Transverse colon (tissue), 4 donors: ENCODE measurements around the gene LPIN3. TPM values are rescaled to one million over a fixed set of nuclear protein-coding genes. Genes with fewer than 3 reads are reported as not detected.

Experiments
- DNase-seq: peaks from one replicate; pipeline ENCODE4 v3.0.0-alpha.2; 2019
- H3K27ac ChIP-seq, 4 donors: fragments of 200-600 bp; sonication (generic); 2 replicates each; pipeline ENCODE4 v1.5.1; 2016 to 2018; ENCODE audit warnings: inconsistent platforms in 4 of 4
- H3K27me3 ChIP-seq: fragments of 200-600 bp; sonication (generic); 2 replicates; pipeline ENCODE4 v1.5.1; 2017; ENCODE audit warnings: inconsistent platforms
- H3K36me3 ChIP-seq, 4 donors: fragments of 200-600 bp; sonication (generic); 2 replicates each; pipeline ENCODE4 v1.5.1; 2017 to 2019; ENCODE audit warnings: inconsistent platforms in 4 of 4
- H3K4me1 ChIP-seq, 4 donors: fragments of 200-600 bp; sonication (generic); 2 replicates each; pipeline ENCODE4 v1.5.1; 2017 to 2020; ENCODE audit warnings: inconsistent platforms in 4 of 4
- H3K4me3 ChIP-seq, 4 donors: fragments of 200-600 bp; sonication (generic); 1 replicate in 1 of 4; 2 replicates in 3 of 4; pipeline versions ENCODE4 v1.5.1 to v1.6.1; 2017 to 2019; ENCODE audit warnings: inconsistent platforms in 4 of 4
- H3K9me3 ChIP-seq, 2 donors: fragments of 200-600 bp; sonication (generic); 2 replicates each; pipeline ENCODE4 v1.5.1; 2017 to 2019; ENCODE audit warnings: inconsistent platforms in 2 of 2
- EP300 ChIP-seq: sonication (generic); formaldehyde crosslinking; IDR thresholded peaks from one replicate; pipeline ENCODE4 v1.6.1; 2017; ENCODE audit warnings: antibody characterized with exemption, low read depth
- POLR2A ChIP-seq: fragments of 450-650 bp; IDR thresholded peaks from one replicate; pipeline ENCODE4 v1.6.1; 2016; ENCODE audit warnings: antibody characterized with exemption, mild to moderate bottlenecking, moderate library complexity
- POLR2AphosphoS5 ChIP-seq, 3 donors: sonication (generic); formaldehyde crosslinking; IDR thresholded peaks; one replicate each; pipeline ENCODE4 v1.6.1; 2016; ENCODE audit warnings: antibody characterized with exemption in 3 of 3
- WGBS, 2 donors: methylation state at CpG; one replicate each; pipeline ENCODE4 v1.1.5; 2018; ENCODE audit warnings: low coverage in 1 of 2; 5-methylcytosine and 5-hydroxymethylcytosine counted together
- in situ Hi-C, 4 donors: fragments of 200-750 bp; cut with MboI; loops; one replicate each; pipeline versions ENCODE4 v1.15.0 to v1.15.1; 2017; ENCODE audit warnings: low sequenced_read_pairs in 3 of 4, low pct_ligation_motif_present in 1 of 4, low pct_unique_long_range_greater_than_20kb in 1 of 4
- intact Hi-C: fragments of 100-400 bp; cut with DNase I; formaldehyde crosslinking; loops from one replicate; pipeline ENCODE4 v1.15.1; 2023; ENCODE audit warnings: low total_unique reads
- total RNA-seq, 4 donors: library from RNA; depleted of rRNA; stranded (reverse); fragments of >200 nt; gene quantifications; one replicate each; pipeline ENCODE4 v1.1.0, GENCODE V29; 2016
- TF ChIP-seq, protein P1 (sequence below), 5 experiments: fragments of 200-600 bp in 3 of 5; fragments of 450-650 bp in 2 of 5; sonication (generic) in 3 of 5; IDR thresholded peaks; 1 replicate in 2 of 5; 2 replicates in 3 of 5; pipeline ENCODE4 v1.5.1; 2016 to 2017; ENCODE audit warnings: antibody characterized with exemption in 5 of 5, inconsistent platforms in 3 of 5, mild to moderate bottlenecking in 2 of 5, moderate library complexity in 1 of 5

LPIN3 gene
- total RNA-seq, 4 donors from 2014 or later: 96.9 to 263 (median 134) TPM

DNA sequence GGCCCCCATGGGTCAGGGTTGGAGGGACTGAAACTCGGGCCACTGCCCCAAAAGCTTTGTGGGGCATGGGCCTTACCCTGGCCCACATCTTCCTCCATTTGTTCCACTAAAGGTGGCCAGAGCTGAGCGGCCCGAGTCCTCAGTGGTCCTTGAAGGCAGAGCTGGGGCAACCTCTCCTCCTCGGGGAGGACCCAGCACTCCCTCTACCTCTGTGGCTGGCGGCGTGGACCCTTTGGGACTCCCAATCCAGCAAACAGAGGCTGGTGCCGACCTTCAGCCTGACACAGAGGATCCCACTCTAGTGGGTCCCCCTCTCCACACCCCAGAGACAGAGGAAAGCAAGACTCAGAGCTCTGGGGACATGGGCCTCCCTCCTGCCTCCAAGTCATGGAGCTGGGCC is 9.3 kb downstream of the LPIN3 start:
- no peak overlapping the region for H3K27ac ChIP-seq
- H3K36me3 ChIP-seq: peaks cover 0 to 7% (median 6%) of the 10 kb centered on the region in 4 donors
- H3K4me3 ChIP-seq: no peak overlapping the region
- intact Hi-C loops (loop anchor here (5.0 kb wide), 1 partner anchor 72 kb away; no protein-coding TSS in a partner anchor), in situ Hi-C loops (loop anchor here in 2 of 4 donors (25.0 kb wide), 2 partner anchors 363 to 388 kb away; no protein-coding TSS in a partner anchor)
- TF ChIP-seq POLR2A: no peak
- no peak for TF ChIP-seq POLR2AphosphoS5 (IDR thresholded peaks at IDR 0.05)
- TF ChIP-seq, protein P1, sequence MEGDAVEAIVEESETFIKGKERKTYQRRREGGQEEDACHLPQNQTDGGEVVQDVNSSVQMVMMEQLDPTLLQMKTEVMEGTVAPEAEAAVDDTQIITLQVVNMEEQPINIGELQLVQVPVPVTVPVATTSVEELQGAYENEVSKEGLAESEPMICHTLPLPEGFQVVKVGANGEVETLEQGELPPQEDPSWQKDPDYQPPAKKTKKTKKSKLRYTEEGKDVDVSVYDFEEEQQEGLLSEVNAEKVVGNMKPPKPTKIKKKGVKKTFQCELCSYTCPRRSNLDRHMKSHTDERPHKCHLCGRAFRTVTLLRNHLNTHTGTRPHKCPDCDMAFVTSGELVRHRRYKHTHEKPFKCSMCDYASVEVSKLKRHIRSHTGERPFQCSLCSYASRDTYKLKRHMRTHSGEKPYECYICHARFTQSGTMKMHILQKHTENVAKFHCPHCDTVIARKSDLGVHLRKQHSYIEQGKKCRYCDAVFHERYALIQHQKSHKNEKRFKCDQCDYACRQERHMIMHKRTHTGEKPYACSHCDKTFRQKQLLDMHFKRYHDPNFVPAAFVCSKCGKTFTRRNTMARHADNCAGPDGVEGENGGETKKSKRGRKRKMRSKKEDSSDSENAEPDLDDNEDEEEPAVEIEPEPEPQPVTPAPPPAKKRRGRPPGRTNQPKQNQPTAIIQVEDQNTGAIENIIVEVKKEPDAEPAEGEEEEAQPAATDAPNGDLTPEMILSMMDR (IDR thresholded peaks at IDR 0.05): no peak
- TF ChIP-seq EP300: no peak
- H3K9me3 ChIP-seq: no peaks in the 10 kb centered on the region
- 76% methylated on average over 6 of the region's 7 CpGs; no CpG with 5 or more reads in 1 of the 2 donors for WGBS, 2 donors
- H3K4me1 ChIP-seq: no peaks in the 10 kb centered on the region
- H3K27me3 ChIP-seq: no peaks in the 10 kb centered on the region
- no peak for DNase-seq

DNA sequence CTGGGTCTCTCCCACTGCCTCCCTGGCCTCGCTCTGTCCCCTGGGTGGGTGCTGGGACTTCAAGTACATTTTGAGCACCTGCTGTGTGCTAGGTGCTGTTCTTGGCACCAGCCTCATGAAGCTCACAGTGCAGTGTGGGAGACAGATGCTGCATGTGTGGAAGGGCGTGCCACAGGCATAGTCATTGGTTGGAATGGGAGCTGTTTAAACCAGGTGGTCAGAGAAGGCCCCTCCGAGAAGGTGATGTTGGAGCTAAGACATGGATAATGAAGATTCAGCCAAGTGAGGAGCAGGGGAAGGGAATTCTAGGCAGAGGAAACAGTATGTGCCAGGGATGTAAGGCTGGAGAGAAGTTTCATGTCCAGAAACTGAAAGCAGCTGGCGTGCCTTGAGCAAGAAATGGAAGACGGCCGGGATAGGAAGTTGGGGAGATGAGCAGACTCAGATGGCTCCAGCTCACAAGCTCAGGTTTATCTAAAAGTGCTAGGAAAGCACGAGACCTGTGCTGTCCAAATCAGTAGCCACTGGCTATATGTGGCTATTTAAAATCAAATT is 9.9 kb downstream of the LPIN3 start:
- intact Hi-C loops: no loop called here
- Histone ChIP-seq H3K4me3 (no peak overlapping the region), H3K4me1 (no peaks in the 10 kb centered on the region), H3K9me3 (no peaks in the 10 kb centered on the region), H3K27ac (no peak overlapping the region), H3K36me3 (peaks cover 0 to 7% (median 6%) of the 10 kb centered on the region in 4 donors), H3K27me3 (no peaks in the 10 kb centered on the region)
- in situ Hi-C loops: no loop called here
- DNase-seq: no peak
- WGBS, 2 donors: 64 to 81% methylated on average over 5 to 7 of the region's 7 CpGs
- TF ChIP-seq EP300 (no peak), POLR2AphosphoS5 (IDR thresholded peaks at IDR 0.05) (no peak), POLR2A (no peak)
- TF ChIP-seq, protein P1 (IDR thresholded peaks at IDR 0.05): no peak

DNA sequence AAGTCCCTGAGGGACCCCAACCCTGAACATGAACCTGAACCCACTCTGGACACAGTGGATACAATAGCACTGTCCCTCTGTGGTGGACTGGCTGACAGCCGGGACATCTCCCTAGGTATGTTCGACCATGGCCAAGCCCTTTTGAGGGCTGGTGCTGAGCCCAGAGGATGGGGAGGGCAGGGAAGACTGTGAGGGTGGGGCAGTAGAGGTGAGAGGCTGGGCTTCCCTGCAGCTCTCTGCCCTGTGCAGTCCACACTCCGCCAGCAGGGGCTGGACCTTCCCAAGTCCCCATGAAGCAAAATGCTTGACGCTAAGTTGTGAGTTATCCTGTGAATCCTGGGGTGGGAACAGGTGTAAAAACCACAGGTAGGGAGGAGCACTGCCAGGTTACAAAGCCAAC is 11.5 kb downstream of the LPIN3 start:
- H3K36me3 ChIP-seq: peaks cover 0 to 7% (median 6%) of the 10 kb centered on the region in 4 donors
- no peak overlapping the region for H3K27ac ChIP-seq
- TF ChIP-seq, protein P1 (IDR thresholded peaks at IDR 0.05): no peak
- no peak for TF ChIP-seq POLR2A
- TF ChIP-seq POLR2AphosphoS5 (IDR thresholded peaks at IDR 0.05): no peak
- TF ChIP-seq EP300: no peak
- no peak for DNase-seq
- in situ Hi-C loops: no loop called here
- H3K27me3 ChIP-seq: no peaks in the 10 kb centered on the region
- H3K9me3 ChIP-seq: no peaks in the 10 kb centered on the region
- no peak overlapping the region for H3K4me3 ChIP-seq
- intact Hi-C loops: no loop called here
- no peaks in the 10 kb centered on the region for H3K4me1 ChIP-seq
- 81% methylated on average over 4 of the region's 4 CpGs; no CpG with 5 or more reads in 1 of the 2 donors for WGBS, 2 donors

DNA sequence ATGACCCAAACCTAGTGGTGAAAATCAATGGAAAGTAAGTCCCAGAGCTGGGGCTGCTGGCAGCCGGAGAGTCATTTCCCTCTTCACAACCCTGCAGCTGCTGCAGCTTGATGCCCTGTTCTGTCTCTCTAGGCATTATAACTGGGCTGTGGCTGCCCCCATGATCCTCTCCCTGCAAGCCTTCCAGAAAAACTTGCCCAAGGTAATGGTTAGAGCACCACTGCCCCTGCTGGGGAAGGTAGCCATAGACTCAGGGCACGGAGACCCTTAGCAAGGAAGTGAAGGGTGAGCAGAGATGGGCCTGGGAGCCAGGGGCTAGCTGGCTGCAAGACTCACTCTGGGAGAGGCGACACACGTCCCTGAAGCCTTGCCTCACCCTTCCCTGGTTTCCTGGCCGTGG is 12.0 kb downstream of the LPIN3 start:
- H3K36me3 ChIP-seq: peaks cover 0 to 13% (median 6%) of the 10 kb centered on the region in 4 donors
- no peak for DNase-seq
- no peaks in the 10 kb centered on the region for H3K27me3 ChIP-seq
- no peak overlapping the region for H3K27ac ChIP-seq
- in situ Hi-C loops: no loop called here
- H3K4me1 ChIP-seq: no peaks in the 10 kb centered on the region
- H3K4me3 ChIP-seq: no peak overlapping the region
- 85% methylated on average over 5 of the region's 5 CpGs; no CpG with 5 or more reads in 1 of the 2 donors for WGBS, 2 donors
- TF ChIP-seq POLR2AphosphoS5 (IDR thresholded peaks at IDR 0.05): no peak
- TF ChIP-seq EP300: no peak
- TF ChIP-seq, protein P1 (IDR thresholded peaks at IDR 0.05): no peak
- TF ChIP-seq POLR2A: no peak
- H3K9me3 ChIP-seq: no peaks in the 10 kb centered on the region
- intact Hi-C loops: no loop called here
